NCI-H1092 (cell line): Measurements from ENCODE around the gene CITED1.
A peak's percentile ranks its signal among the peaks of the same experiment; 100 is the strongest.

Experiments
- DNase-seq: peaks from one replicate; lab custom pipeline; 2025; lab: John Stamatoyannopoulos, UW

Gene CITED1

DNA sequence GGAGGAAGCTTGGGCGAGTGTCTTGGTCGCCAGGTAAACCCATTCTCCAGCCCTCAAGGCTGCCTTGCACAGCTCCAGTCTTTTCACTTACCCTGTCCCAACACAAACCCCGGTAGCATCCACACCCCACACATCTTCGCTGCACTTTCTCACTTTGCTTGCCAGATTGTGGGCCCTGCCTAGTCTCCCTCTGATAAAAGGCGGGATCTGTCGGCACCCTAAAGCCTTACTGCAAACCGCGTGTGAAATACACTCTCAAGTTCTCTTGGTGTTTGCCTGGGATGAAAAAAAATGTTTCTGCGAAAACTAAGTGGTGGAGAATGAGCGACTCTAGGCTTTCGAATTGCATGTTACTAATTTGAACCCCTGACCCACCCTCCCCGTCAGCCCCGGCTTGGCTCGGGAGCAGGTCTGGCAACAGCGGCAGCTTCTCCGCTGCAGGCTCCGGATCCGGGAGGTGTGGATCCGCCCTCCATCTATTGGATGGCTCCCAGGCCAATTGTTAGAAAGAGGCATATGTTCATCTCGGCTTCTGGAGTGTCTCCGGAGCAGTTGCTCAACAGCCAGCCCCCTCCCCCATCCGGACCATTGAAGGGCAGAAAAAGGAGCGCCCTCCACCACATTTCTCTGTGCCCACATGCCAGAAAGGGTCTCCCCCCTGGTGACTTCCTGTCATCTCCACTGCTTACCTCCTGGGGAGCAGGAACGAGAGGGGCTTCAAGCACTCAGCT lies 3.0 kb upstream of the CITED1 start:
- DNase-seq = peak; percentile 59

DNA sequence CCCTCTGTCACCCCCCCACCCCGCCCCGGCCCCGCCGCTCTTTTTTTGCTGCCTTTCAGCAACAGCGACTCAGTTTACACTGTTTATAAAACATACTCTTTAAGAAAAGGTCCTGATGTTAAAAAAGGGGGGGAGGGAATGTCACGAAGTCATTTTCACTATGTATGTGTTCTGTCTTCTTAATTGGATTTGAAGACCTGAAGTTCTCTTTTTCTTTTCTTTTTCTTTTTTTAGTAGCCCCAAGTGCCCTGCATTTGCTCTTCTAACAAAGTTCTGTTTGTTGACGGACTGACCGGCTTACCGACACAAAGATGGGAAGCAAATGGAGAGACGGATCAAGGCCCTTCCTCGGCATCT lies 2.5 kb upstream of the CITED1 start:
- DNase-seq = no peak

DNA sequence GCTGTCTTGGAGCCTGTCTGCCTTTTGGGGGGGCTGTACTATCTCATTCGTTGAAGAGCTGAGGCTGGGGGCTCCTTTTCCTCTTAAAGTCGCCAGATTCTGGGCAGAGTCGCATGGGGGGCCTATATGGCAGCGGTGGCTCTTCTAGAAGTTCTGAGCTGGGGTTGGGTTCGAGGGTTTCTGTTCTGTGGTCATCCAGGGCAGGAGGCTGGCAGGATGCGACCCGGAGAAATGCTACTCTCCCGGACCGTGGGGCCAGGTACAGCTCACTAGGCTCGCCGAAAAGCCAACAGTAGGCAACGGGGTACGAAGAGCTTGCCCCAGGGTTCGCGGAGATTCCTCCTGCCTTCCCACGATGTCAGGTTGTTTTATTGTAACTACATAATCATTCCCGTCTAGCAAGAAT lies 1.9 kb upstream of the CITED1 start:
- DNase-seq = no peak

DNA sequence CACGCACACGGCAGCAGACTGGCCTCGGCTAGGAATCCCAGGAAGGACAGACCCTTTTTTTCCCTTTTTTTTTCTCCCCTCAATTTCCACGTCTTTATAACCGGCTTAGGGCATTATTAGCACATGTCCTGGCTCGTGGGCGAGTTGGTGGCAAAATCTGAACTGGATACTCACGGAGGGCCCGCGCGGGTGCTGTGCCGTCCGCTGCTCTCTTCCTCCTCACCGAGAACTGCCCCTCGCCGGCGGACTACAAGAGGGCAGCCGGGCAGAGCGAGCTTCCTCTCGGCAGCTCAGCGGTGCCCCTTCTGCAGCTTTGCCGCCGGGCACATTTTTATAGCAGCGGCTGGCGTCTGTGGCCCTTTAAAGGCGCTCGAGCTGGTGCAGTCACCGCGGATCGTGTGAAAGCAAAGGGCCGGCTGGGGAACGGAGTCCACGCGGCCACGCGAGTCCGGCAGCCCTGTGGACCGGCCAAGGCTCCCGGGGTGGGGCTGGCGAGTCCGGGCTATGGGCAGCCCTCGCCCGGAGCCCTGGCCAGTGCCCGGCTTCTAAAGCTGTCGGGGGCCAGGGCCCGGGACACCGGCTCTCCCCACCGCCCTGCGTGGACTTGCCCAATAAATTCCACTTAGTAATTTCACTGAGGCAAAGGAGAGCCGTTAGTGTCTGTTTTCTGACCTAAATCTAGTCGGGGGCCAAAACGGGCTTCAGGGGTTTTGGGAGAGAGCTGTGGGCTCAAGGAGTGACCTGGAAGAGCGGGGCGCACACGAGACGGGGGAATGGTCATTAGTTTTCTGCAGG lies 1.3 kb upstream of the CITED1 start:
- DNase-seq = peak; percentile 60

DNA sequence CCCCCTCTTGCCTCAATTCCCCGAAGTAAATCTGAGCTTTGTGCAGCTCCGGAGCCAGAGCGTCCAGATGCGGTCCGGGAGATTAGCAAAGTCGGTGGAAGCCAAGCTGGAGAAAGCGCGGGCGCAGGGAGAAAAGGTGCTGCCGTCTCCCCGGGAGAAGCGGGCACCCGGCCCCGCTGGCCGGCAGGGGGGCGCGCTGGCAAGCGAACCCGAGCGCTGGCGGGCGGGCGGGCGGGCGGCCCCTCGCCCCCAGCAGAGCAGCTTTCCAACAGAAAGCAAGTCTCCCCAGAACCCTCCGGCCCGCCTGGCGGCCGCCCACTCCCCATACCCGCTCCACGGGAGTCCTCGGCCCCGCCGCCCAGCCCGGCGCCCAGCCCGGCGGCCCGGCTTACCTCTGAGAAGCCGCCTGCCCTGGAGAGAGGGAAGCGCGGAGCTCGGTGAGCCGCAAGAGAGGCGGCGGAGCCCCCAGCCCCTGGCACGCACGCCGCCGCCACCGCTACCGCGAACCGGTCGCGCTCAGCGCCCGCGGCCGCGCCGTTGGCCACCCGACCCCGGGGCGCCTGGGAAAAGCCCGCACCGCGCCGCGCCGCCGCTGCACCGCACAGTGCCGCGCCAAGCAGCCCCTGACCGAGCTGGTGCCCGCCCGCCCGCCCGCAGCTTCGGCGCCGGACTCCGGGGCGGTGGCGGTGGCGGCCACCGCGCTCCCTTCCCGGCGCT lies 529 bp upstream of the CITED1 start:
- no peak for DNase-seq

GRCh38 chrX:72304877-72305276 lies 837 bp downstream of the CITED1 start:
- DNase-seq = no peak

- no peak for DNase-seq
These were observed 3.9 kb downstream of the CITED1 start for GRCh38 chrX:72301781-72302180.

DNA sequence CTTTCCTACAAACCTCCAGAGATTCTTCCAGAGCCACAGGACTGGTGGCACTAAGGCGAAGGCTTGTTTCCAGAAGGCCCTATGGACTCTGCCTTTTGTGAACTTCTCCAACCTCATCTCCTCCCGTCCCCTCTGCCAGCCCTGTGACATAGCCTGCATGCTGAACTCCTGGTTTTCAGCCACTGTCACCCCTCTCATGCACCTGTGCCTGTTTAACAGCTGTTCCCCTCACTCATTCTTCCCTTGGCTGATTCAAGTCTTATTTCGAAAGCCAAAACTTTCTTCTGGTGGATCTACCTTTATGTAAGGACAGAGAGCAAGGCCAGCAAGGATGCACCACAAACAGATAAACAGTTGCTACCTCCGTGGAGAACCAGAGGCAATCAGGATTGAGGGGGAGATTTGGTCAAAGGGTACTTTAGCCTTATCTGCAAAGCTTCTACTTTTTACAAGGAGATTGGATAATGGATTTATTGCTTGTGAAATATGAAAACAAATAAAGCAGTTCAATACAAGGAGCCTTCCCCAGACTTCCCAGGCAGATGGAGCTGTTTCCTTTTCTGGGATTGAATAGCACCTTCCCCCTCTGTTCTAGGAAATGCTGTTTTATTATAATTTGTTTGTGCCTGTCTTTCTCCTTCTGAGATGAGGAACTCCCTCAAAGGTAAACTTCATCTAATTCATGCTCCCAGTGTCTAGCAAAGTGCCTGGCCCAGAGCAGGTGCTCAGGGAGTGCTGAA lies 5.7 kb downstream of the CITED1 start:
- DNase-seq = no peak

GRCh38 chrX:72297953-72298730 lies 7.6 kb downstream of the CITED1 start:
- DNase-seq = no peak

DNA sequence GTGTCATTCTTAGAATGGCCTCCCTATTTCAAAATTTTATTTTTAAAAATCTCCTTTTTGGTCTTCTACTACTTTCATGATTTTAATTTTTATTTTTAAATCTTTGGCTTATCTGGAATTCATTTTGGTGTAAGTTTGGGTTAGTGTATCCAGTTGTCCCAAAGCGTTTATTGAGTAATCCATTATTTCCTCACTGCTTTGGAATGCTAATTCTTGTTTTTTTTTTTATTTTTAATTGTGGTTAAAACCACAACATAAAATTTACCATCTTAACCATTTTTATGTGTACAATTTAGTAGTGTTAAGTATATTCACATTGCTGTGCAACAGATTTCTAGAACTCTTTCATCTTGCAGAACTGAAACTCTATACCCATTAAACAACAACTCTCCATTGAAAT lies 8.7 kb downstream of the CITED1 start:
- DNase-seq = no peak

- DNase-seq = no peak
These were observed 10.0 kb downstream of the CITED1 start for GRCh38 chrX:72295745-72296144.

DNA sequence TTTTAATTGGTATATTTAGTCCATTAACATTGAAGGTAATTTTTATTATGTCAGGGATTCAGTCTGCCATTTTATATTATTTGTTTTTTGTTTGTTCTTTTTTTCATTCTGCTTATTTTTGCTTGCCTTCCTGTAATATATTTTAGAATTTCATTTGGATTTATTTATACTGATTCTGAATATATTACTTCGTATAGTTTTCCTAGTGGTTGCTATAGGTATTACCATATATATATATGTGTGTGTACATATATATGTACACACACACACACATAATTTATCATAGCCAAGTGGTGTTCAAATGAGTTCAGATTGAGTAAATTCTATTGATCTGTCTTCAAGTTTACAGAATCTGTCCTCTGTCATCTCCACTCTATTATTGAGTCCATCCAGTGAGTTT lies 11.2 kb downstream of the CITED1 start:
- DNase-seq = no peak

DNA sequence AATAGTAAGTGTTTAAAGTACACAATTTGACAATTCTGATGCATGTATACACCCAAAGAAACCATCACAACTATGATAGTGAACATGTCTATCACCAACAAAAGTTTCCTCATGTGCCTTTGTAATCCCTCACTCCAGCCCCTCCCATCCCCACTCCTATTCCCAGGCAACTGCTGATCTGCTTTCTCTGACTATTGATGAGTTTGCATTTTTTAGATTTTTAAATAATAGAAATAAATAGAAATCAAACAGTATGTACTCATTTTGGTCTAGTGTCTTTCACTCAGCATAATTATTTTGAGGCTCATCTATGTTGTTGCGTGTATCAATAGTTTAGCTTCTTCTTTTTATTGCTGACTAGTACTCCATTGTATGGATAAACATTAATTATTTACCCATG lies 23.4 kb downstream of the CITED1 start:
- DNase-seq = no peak

- DNase-seq = no peak
These were observed 25.3 kb downstream of the CITED1 start for GRCh38 chrX:72280321-72280845.

DNA sequence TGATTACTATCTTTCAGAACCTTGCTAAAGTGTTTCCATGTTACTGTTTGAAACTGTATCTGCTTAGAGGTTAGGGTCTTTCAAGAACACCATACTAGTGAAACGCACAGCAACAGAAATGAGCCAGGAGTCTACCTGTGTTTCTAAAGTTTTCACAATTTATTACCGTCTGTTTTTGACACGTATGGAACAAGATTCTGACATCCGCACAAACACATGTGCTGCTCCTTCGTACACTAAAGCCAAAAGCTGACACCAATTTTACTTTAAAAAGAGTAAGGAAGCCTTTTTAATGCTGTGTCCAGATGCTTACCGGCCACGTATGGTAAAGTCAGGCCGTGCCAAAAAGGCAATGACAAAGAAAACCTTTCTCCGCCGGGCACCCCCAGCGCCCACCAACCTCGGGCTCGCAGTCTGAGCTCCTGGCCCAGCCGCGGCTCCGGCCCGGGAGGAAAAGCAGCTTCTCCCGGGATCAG lies 29.2 kb downstream of the CITED1 start:
- DNase-seq = no peak

GRCh38 chrX:72274526-72274925 lies 31.2 kb downstream of the CITED1 start:
- no peak for DNase-seq

GRCh38 chrX:72273718-72274117 lies 32.0 kb downstream of the CITED1 start:
- no peak for DNase-seq

DNA sequence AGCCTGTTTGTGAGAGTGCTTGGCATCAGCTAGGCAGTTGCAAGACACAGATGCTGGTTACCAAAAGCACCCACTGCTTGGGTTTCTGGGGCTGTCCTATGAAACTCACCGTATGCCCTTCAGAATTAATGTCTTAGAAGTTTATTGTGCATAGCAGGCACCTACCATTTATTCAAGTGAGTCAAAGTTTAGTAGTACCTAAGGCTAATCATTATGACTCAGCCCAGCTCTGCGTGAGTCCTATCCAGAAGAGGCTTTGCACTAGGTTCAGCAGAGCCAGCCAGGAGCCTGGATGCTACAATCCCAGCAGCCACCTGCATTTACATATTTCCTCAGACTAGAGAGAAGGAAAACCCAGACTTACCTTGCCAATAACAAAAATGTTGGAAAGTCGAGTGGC lies 32.8 kb downstream of the CITED1 start:
- DNase-seq = no peak

GRCh38 chrX:72271812-72272211 lies 33.9 kb downstream of the CITED1 start:
- DNase-seq = no peak

GRCh38 chrX:72271091-72271788 lies 34.5 kb downstream of the CITED1 start:
- DNase-seq = no peak
